Fibroblast of skin of right biceps (primary cell): ENCODE measurements around the gene PRSS36.
"Not testable (repeated sequence)": the region's sequence is repeated elsewhere in the genome, so short reads cannot be mapped to it uniquely, and the experiment has no call there.

ENCODE experiments used
- DNase-seq: peaks from one replicate; pipeline ENCODE4 v3.0.0-alpha.2; 2013

Gene PRSS36

DNA sequence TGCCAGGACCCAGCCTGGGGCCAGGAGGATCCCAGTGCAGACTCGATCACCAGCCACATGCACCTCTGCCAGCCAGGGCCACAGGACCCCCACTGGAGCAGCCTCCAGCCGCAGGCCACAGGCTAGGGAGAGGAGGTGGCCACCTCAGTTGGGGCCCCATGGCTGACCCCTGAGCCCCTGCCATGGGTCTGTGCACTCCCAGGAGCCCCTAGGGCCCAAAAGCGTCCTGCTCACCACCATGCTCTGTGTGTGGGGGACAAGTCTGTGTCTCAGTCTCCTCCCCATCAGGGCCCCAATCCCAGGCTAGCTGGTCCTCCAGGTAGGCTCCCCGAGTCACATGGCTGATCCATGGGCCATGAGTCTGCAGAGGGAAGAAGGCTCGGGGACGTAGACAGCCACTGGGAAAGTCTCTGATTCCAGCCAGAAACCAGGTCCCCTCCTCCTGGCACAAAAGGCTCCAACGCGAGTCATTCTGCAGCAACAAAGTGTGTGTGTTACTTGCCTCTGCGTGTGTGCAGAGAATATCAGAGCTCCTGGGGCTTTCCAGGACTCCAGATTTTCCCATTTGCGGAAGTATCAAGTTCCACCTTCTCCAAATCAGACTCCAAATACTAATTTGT lies 8.3 kb downstream of the PRSS36 start:
- no peak for DNase-seq

DNA sequence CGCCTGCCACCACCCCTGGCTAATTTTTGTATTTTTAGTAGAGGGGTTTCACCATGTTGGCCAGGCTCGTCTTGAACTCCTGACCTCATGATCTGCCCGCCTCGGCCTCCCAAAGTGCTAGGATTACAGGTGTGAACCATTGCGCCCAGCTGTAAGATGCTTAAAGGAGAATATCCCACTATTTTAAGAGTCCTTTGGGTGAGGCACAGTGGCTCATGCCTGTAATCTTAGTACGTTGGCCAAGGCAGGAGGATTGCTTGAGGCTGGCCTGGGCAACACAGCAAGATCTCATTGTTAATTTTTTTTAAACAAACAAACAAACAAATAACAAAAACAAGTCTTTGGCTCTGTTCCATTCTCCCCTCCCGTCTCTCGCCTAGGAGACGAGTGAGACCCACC lies 8.8 kb downstream of the PRSS36 start:
- DNase-seq: not testable (repeated sequence)

- peak; percentile 58 for DNase-seq
These were observed 11.0 kb downstream of the PRSS36 start for GRCh38 chr16:31138621-31139578.

DNA sequence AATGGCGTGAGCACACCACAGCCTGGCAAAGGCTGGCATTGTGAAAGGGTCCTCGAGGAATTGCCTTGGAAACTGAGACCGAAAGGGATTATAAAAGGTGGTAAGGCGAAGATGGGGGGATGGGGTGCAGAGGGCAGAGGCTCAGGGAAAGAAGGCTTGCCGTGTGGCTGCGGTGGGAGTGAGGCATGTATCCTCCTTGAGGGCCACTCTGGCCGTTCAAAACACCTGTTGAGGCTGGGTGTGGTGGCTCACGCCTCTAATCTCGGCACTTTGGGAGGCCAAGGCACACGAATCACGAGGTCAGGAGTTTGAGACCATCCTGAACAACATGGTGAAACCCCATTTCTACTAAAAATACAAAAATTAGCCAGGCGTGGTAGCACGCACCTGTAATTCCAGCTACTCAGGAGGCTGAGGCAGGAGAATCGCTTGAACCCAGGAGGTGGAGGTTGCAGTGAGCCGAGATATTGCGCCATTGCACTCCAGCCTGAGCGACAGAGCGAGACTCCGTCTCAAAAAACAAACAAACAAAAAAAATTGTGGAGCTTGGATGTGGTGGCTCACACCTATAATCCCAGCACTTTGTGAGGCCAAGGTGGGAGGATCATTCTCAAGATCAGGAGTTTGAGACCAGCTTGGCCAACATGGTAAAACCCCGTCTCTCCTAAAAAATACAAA lies 12.9 kb downstream of the PRSS36 start:
- DNase-seq: not testable (repeated sequence)

GRCh38 chr16:31136287-31136662 lies 13.6 kb downstream of the PRSS36 start:
- no peak for DNase-seq

- no peak for DNase-seq
These were observed 14.2 kb downstream of the PRSS36 start, which contains the start of gene PRSS8 for GRCh38 chr16:31135535-31136286. TSS of gene PRSS8 (minus strand) at chr16:31135727. CDS start at chr16:31135498, 229 bp downstream.

GRCh38 chr16:31134625-31135534 lies 15.0 kb downstream of the PRSS36 start:
- peak; percentile 17 for DNase-seq

- DNase-seq: peak; percentile 26
These were observed 15.7 kb downstream of the PRSS36 start for GRCh38 chr16:31134091-31134571.

DNA sequence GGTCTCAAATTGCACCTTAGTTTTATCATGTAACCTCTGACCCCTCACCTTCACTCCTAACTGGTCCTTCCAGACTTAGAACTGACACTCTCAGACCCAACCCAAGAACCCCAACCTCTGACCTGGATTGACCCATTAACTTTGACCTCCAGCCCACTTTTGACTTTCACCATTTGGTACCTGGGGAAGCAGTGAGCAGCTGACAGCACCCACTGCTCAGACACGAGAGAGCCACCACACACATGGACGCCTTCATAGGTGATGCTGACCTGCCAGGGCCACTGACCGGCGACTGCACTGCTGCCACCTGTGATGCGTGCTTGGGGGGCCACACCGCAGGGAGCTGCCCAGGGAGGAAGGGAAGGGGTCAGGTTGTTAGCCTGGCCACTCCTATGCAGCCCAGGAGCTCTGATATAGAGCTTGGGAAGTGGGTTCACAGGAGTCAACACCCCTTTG lies 16.8 kb downstream of the PRSS36 start:
- no peak for DNase-seq

DNA sequence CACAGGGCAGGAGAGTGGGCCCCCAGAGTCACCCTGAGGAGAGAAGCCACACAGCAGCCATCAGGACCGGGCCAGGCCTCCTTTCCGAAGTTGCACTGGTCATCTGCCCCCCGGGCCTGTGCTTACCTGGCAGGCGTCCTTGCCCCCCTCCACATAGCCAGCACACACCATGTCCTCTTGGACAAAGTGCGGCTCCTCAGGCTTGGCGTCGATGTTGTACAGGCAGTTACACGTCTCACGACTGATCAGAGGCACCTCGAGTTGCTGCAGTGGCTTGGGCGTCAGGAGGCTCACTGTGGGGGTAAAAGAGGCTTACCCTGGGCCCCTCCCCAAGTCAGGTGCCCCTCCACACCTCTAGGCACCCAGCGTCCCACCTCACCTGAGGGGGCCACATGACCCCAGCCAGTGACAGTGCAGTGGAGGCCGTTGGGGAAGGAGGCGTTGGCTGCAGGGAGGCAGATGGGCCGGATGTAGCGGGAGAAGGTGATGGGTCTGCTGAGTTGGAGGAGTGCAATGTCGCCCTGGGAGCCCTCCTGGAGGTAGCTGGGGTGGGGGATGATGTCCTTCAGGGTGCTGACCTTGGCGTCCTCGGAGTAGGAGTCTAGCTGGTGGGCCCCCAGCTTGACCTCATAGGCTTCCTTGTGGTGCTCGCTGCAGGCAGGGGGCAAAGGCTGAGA lies 17.4 kb downstream of the PRSS36 start:
- DNase-seq: no peak

DNA sequence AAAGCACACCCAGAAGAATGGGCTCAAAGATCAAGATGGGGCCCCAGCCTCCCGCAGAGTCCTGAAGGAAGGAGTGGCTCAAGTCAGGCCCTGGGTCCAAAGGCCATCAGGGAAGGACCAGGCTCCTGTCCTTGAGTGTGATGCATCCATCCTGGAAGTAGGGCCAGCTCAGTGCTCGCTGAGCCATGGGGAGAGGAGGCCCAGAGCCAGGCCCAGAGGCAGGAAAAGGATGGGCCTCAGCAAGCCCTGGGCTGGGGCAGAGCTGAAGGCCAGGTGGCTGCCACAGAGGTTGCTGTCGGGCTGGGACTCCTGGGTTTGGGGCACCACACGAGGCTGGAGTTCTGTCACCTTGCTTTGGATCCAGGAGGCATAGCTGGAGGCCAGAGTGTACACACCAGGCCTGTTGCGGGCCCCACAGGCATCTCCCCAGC lies 18.0 kb downstream of the PRSS36 start:
- no peak for DNase-seq

GRCh38 chr16:31131416-31131815 lies 18.4 kb downstream of the PRSS36 start:
- DNase-seq: no peak

GRCh38 chr16:31130899-31131298 lies 19.0 kb downstream of the PRSS36 start:
- no peak for DNase-seq

- no peak for DNase-seq
These were observed 19.5 kb downstream of the PRSS36 start for GRCh38 chr16:31130336-31130891.

DNA sequence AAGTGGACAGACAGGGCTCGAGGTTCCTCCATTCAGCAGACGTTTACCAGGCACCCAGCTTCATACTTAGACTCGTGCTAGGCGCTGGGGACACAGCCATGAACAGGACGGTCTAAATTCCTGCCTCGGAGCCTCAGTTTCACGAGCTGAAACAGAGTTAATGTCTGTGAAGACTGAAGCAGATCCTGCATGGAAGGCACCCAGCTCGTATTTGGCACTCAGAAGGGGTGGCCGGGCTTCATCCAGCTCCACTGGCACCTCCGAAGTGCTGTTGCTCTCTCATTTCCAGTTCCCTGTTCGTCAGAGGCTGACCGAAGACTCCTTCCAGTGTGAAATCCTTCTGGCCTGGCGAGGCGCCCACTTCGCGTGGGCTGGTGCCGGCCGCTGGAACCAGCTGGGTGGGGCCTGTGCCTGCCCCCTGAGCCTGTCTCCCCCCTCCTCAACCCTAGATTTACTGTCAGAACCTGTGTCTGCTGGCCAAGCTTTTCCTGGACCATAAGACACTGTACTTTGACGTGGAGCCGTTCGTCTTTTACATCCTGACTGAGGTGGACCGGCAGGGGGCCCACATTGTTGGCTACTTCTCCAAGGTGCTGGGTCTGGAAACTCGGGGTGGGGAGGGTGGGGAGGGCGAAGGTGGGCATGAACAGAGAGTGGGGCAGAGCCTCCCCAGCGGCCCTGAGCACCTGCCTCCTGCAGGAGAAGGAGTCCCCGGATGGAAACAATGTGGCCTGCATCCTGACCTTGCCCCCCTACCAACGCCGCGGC lies 20.1 kb downstream of the PRSS36 start:
- no peak for DNase-seq

DNA sequence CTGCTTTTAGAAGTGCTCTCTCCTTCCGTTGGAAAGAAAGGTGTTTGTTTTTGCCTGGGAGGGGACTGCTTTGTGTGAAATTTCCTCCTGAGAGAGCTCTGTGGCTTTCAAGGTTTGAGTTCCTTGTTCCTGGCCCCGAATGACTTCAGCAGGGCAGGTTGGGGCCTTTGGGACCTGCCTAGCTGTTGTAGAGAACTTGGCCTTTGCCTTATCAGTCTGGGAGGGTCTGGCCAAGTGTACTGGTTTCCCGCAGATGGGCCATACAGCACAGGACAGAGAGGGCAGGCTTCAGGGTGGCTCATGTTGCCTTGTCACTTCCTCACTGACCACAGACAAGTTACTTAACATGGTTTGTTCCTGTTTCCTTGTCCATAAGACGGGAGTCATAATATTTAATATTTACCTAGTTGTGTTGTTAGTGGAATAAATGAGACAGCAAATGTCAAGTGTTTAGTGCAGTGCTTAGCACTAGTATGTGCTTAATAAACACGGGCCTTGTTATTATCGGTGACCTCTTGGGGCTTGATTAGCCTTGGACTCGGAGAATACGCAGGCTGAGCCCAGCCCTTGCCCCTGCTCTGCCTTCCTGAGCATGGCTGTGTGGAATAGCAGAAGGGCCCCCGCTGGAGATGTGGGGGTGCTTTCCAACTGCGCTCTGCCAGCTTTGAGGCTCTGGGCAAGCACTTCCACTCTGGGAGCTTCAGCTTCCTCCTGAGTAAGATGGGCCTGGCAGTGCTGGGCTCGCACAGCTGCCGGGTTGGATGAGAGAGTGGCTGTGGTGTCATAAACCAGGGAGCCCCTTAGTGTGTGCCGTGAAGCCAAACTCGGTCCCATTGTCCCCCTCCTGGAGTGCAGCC lies 20.9 kb downstream of the PRSS36 start:
- no peak for DNase-seq

- no peak for DNase-seq
These were observed 22.7 kb downstream of the PRSS36 start for GRCh38 chr16:31127182-31127581.

GRCh38 chr16:31125844-31126243 lies 24.0 kb downstream of the PRSS36 start:
- no peak for DNase-seq

- no peak for DNase-seq
These were observed 29.7 kb downstream of the PRSS36 start for GRCh38 chr16:31120129-31120528.
